ENCODE data around the gene RPS15.
A peak's percentile ranks its signal among the peaks of the same experiment; 100 is the strongest.

The RPS15 gene

GRCh38 chr19:1399079-1399478 is 39.1 kb upstream of the RPS15 start:
- Histone ChIP-seq H2AFZ (ENCODE audit: low read length) (no peak overlapping the region), H3K9ac (ENCODE audit: low read depth, low read length, poor library complexity, severe bottlenecking) (no peak overlapping the region), H3K4me1 (ENCODE audit: insufficient read depth, low read length, poor library complexity, severe bottlenecking) (peaks cover 13% of the 10 kb centered on the region), H4K20me1 (ENCODE audit: insufficient read depth, low read length, poor library complexity, severe bottlenecking) (peaks cover 9% of the 10 kb centered on the region), H3K27me3 (ENCODE audit: insufficient read depth, low read length, poor library complexity, severe bottlenecking) (no peaks in the 10 kb centered on the region), H3K4me2 (ENCODE audit: low read depth, low read length, poor library complexity, severe bottlenecking) (no peak overlapping the region), H3K36me3 (ENCODE audit: insufficient read depth, low read length) (no peaks in the 10 kb centered on the region), H3K9me2 (replicated peaks; ENCODE audit: low read depth, low read length) (no peaks in the 10 kb centered on the region), H3K4me3 (ENCODE audit: low read length, poor library complexity, severe bottlenecking) (no peak overlapping the region), H3F3A (ENCODE audit: low read depth) (no peaks in the 10 kb centered on the region), H3K9me3 (ENCODE audit: insufficient read depth, low read depth, low read length) (no peaks in the 10 kb centered on the region), H3K79me2 (ENCODE audit: insufficient read depth, low read length) (peaks cover 16% of the 10 kb centered on the region)
- TF ChIP-seq CTCF (conservative IDR thresholded peaks at IDR 0.05; ENCODE audit: low read length) (no peak), EZH2phosphoT487 (IDR thresholded peaks at IDR 0.05; ENCODE audit: borderline replicate concordance) (no peak)

- Histone ChIP-seq H3K9ac (ENCODE audit: low read depth, low read length, poor library complexity, severe bottlenecking) (no peak overlapping the region), H4K20me1 (ENCODE audit: insufficient read depth, low read length, poor library complexity, severe bottlenecking) (peaks cover 9% of the 10 kb centered on the region), H3K4me2 (ENCODE audit: low read depth, low read length, poor library complexity, severe bottlenecking) (peak overlapping the region; percentile 84), H3K4me3 (ENCODE audit: low read length, poor library complexity, severe bottlenecking) (no peak overlapping the region), H3F3A (ENCODE audit: low read depth) (no peaks in the 10 kb centered on the region), H2AFZ (ENCODE audit: low read length) (no peak overlapping the region), H3K36me3 (ENCODE audit: insufficient read depth, low read length) (no peaks in the 10 kb centered on the region), H3K79me2 (ENCODE audit: insufficient read depth, low read length) (peaks cover 16% of the 10 kb centered on the region), H3K9me2 (replicated peaks; ENCODE audit: low read depth, low read length) (no peaks in the 10 kb centered on the region), H3K9me3 (ENCODE audit: insufficient read depth, low read depth, low read length) (no peaks in the 10 kb centered on the region), H3K4me1 (ENCODE audit: insufficient read depth, low read length, poor library complexity, severe bottlenecking) (peaks cover 13% of the 10 kb centered on the region), H3K27me3 (ENCODE audit: insufficient read depth, low read length, poor library complexity, severe bottlenecking) (no peaks in the 10 kb centered on the region)
- TF ChIP-seq CTCF (conservative IDR thresholded peaks at IDR 0.05; ENCODE audit: low read length) (no peak), EZH2phosphoT487 (IDR thresholded peaks at IDR 0.05; ENCODE audit: borderline replicate concordance) (no peak)
Observed at GRCh38 chr19:1399745-1400144, 38.5 kb upstream of the RPS15 start.

GRCh38 chr19:1400281-1401137 is 37.7 kb upstream of the RPS15 start:
- Histone ChIP-seq H3K4me1 (ENCODE audit: insufficient read depth, low read length, poor library complexity, severe bottlenecking) (peaks cover 13% of the 10 kb centered on the region), H3K4me3 (ENCODE audit: low read length, poor library complexity, severe bottlenecking) (peak overlapping the region; percentile 91), H2AFZ (ENCODE audit: low read length) (peak overlapping the region; percentile 83; the same call in 1 of the 2 replicates), H3K9ac (ENCODE audit: low read depth, low read length, poor library complexity, severe bottlenecking) (peak overlapping the region; percentile 83), H3K9me2 (replicated peaks; ENCODE audit: low read depth, low read length) (no peaks in the 10 kb centered on the region), H4K20me1 (ENCODE audit: insufficient read depth, low read length, poor library complexity, severe bottlenecking) (peaks cover 9% of the 10 kb centered on the region), H3K9me3 (ENCODE audit: insufficient read depth, low read depth, low read length) (no peaks in the 10 kb centered on the region), H3F3A (ENCODE audit: low read depth) (no peaks in the 10 kb centered on the region), H3K27me3 (ENCODE audit: insufficient read depth, low read length, poor library complexity, severe bottlenecking) (no peaks in the 10 kb centered on the region), H3K4me2 (ENCODE audit: low read depth, low read length, poor library complexity, severe bottlenecking) (peak overlapping the region; percentile 84), H3K36me3 (ENCODE audit: insufficient read depth, low read length) (no peaks in the 10 kb centered on the region), H3K79me2 (ENCODE audit: insufficient read depth, low read length) (peaks cover 16% of the 10 kb centered on the region)
- TF ChIP-seq CTCF (conservative IDR thresholded peaks at IDR 0.05; ENCODE audit: low read length) (no peak), EZH2phosphoT487 (IDR thresholded peaks at IDR 0.05; ENCODE audit: borderline replicate concordance) (no peak)
